ENCODE results near the gene WIPF2. TPM values are rescaled to one million over a fixed set of nuclear protein-coding genes. Genes with fewer than 3 reads are reported as not detected.
"Not testable (repeated sequence)": the region's sequence is repeated elsewhere in the genome, so short reads cannot be mapped to it uniquely, and the experiment has no call there.

WIPF2 gene
- total and polyA plus RNA-seq, 2 donors (not counting 1 experiment from before 2014, with no cell fraction given): 7.7 to 48.4 TPM

- Histone ChIP-seq H3K9ac (ENCODE audit: low read length) (no peak overlapping the region), H3K27me3 (replicated peaks in 1 of 4; ENCODE audit: control extremely low read depth in 1 of 4, control insufficient read depth in 3 of 4, insufficient read depth in 4 of 4, low read length in 3 of 4) (peaks cover 0 to 8% (median 0%) of the 10 kb centered on the region in 4 experiments), H3K36me3 (replicated peaks in 1 of 2; ENCODE audit: control extremely low read depth in 1 of 2, control insufficient read depth in 1 of 2, extremely low read depth in 1 of 2, insufficient read depth in 2 of 2, low read length in 1 of 2) (no peaks in the 10 kb centered on the region), H3K27ac (ENCODE audit: low read length in 2 of 2) (no peak overlapping the region), H3K4me3 (ENCODE audit: control extremely low read depth in 1 of 5, extremely low read depth in 1 of 5, insufficient read depth in 1 of 5, low read depth in 2 of 5, low read length in 4 of 5) (no peak overlapping the region), H3K79me2 (ENCODE audit: control insufficient read depth, insufficient read depth, low read length) (no peaks in the 10 kb centered on the region), H3K4me2 (replicated peaks; ENCODE audit: low read depth, low read length, poor library complexity, severe bottlenecking) (no peak overlapping the region), H3K9me3 (ENCODE audit: control extremely low read depth in 1 of 3, control insufficient read depth in 2 of 3, insufficient read depth in 1 of 3, low read length in 2 of 3) (peaks cover 0 to 8% (median 0%) of the 10 kb centered on the region in 3 donors), H2AFZ (ENCODE audit: insufficient read depth, low read depth, low read length, poor library complexity, severe bottlenecking) (no peak overlapping the region), H3K4me1 (ENCODE audit: control insufficient read depth in 2 of 2, insufficient read depth in 2 of 2, low read length in 2 of 2) (no peaks in the 10 kb centered on the region), H4K20me1 (ENCODE audit: control insufficient read depth, insufficient read depth, low read length, poor library complexity, severe bottlenecking) (no peaks in the 10 kb centered on the region)
- CTCF ChIA-PET: interaction anchor here (0.5 to 3.5 kb wide), 12 partner anchors 10 to 157 kb away, joined by 3 to 24 read pairs (median 4); partner anchors contain the start of gene CDC6
- POLR2A ChIA-PET: interaction anchor here (0.5 kb wide), 1 partner anchor 1880 kb away, joined by 5 read pairs; no protein-coding TSS in a partner anchor
- no peak for TF ChIP-seq CTCF (IDR thresholded peaks at IDR 0.05)
- Mint-ChIP-seq H3K27ac (no peak overlapping the region), H3K27me3 (peaks cover 13% of the 10 kb centered on the region), H3K9me3 (ENCODE audit: insufficient read depth) (no peaks in the 10 kb centered on the region), H3K4me3 (no peak overlapping the region), H3K4me1 (no peaks in the 10 kb centered on the region)
- intact Hi-C loops (cut with micrococcal nuclease): no loop called here
- WGBS (ENCODE audit: insufficient coverage): 75% methylated on average over 5 of the region's 5 CpGs
- DNase-seq (no peak), ATAC-seq (ENCODE audit: low read depth) (no peak)
Observed at GRCh38 chr17:40198576-40198975, 20.5 kb upstream of the WIPF2 start.

- no peak overlapping the region for H3K4me3 ChIP-seq (ENCODE audit: control extremely low read depth in 1 of 5, extremely low read depth in 1 of 5, insufficient read depth in 1 of 5, low read depth in 2 of 5, low read length in 4 of 5)
- H3K9ac ChIP-seq (ENCODE audit: low read length): no peak overlapping the region
- H2AFZ ChIP-seq (ENCODE audit: insufficient read depth, low read depth, low read length, poor library complexity, severe bottlenecking): no peak overlapping the region
- no peaks in the 10 kb centered on the region for H3K79me2 ChIP-seq (ENCODE audit: control insufficient read depth, insufficient read depth, low read length)
- H3K4me3 Mint-ChIP-seq: no peak overlapping the region
- H3K4me1 Mint-ChIP-seq: no peaks in the 10 kb centered on the region
- H3K27ac ChIP-seq (ENCODE audit: low read length in 2 of 2): no peak overlapping the region
- no peaks in the 10 kb centered on the region for H3K4me1 ChIP-seq (ENCODE audit: control insufficient read depth in 2 of 2, insufficient read depth in 2 of 2, low read length in 2 of 2)
- WGBS (ENCODE audit: insufficient coverage): 78% methylated on average over 4 of the region's 4 CpGs
- peaks cover 9% of the 10 kb centered on the region for H3K27me3 Mint-ChIP-seq
- no peaks in the 10 kb centered on the region for H4K20me1 ChIP-seq (ENCODE audit: control insufficient read depth, insufficient read depth, low read length, poor library complexity, severe bottlenecking)
- no peak for ATAC-seq (ENCODE audit: low read depth)
- no peak for DNase-seq
- H3K27ac Mint-ChIP-seq: no peak overlapping the region
- TF ChIP-seq CTCF (IDR thresholded peaks at IDR 0.05) (no peak), EZH2 (IDR thresholded peaks at IDR 0.05; ENCODE audit: borderline replicate concordance, insufficient read depth, low read depth, low read length, poor library complexity, severe bottlenecking) (no peak)
- no peak overlapping the region for H3K4me2 ChIP-seq (replicated peaks; ENCODE audit: low read depth, low read length, poor library complexity, severe bottlenecking)
- intact Hi-C loops (cut with micrococcal nuclease): loop anchor here (2.0 to 5.0 kb wide), 2 partner anchors 16 to 154 kb away; partner anchors contain the start of gene WIPF2
- CTCF ChIA-PET: interaction anchor here (0.6 to 2.4 kb wide), 12 partner anchors 13 to 345 kb away, joined by 3 to 18 read pairs (median 4); partner anchors contain the start of gene WIPF2
- no peaks in the 10 kb centered on the region for H3K36me3 ChIP-seq (replicated peaks in 1 of 2; ENCODE audit: control extremely low read depth in 1 of 2, control insufficient read depth in 1 of 2, extremely low read depth in 1 of 2, insufficient read depth in 2 of 2, low read length in 1 of 2)
- H3K9me3 ChIP-seq (ENCODE audit: control extremely low read depth in 1 of 3, control insufficient read depth in 2 of 3, insufficient read depth in 1 of 3, low read length in 2 of 3): peaks cover 0 to 2% (median 0%) of the 10 kb centered on the region in 3 donors
- peaks cover 0 to 4% (median 0%) of the 10 kb centered on the region in 4 experiments for H3K27me3 ChIP-seq (replicated peaks in 1 of 4; ENCODE audit: control extremely low read depth in 1 of 4, control insufficient read depth in 3 of 4, insufficient read depth in 4 of 4, low read length in 3 of 4)
- H3K9me3 Mint-ChIP-seq (ENCODE audit: insufficient read depth): no peaks in the 10 kb centered on the region
- POLR2A ChIA-PET: interaction anchor here (0.7 kb wide), 1 partner anchor 47 kb away, joined by 6 read pairs; no protein-coding TSS in a partner anchor
Observed at GRCh38 chr17:40203131-40203530, 16.0 kb upstream of the WIPF2 start.

GRCh38 chr17:40206193-40206592 lies 12.9 kb upstream of the WIPF2 start:
- H3K4me1 Mint-ChIP-seq; H3K4me2 ChIP-seq (replicated peaks; ENCODE audit: low read depth, low read length, poor library complexity, severe bottlenecking); H3K9me3 ChIP-seq (ENCODE audit: control extremely low read depth in 1 of 3, control insufficient read depth in 2 of 3, insufficient read depth in 1 of 3, low read length in 2 of 3); H4K20me1 ChIP-seq (ENCODE audit: control insufficient read depth, insufficient read depth, low read length, poor library complexity, severe bottlenecking); POLR2A ChIA-PET; H3K4me3 ChIP-seq (ENCODE audit: control extremely low read depth in 1 of 5, extremely low read depth in 1 of 5, insufficient read depth in 1 of 5, low read depth in 2 of 5, low read length in 4 of 5); H3K36me3 ChIP-seq (replicated peaks in 1 of 2; ENCODE audit: control extremely low read depth in 1 of 2, control insufficient read depth in 1 of 2, extremely low read depth in 1 of 2, insufficient read depth in 2 of 2, low read length in 1 of 2); H3K9ac ChIP-seq (ENCODE audit: low read length); H3K4me1 ChIP-seq (ENCODE audit: control insufficient read depth in 2 of 2, insufficient read depth in 2 of 2, low read length in 2 of 2); H3K4me3 Mint-ChIP-seq; intact Hi-C loops (cut with micrococcal nuclease); H3K79me2 ChIP-seq (ENCODE audit: control insufficient read depth, insufficient read depth, low read length); CTCF ChIA-PET; H3K27ac Mint-ChIP-seq; ATAC-seq (ENCODE audit: low read depth); H2AFZ ChIP-seq (ENCODE audit: insufficient read depth, low read depth, low read length, poor library complexity, severe bottlenecking); DNase-seq; H3K9me3 Mint-ChIP-seq (ENCODE audit: insufficient read depth); H3K27ac ChIP-seq (ENCODE audit: low read length in 2 of 2); H3K27me3 ChIP-seq (replicated peaks in 1 of 4; ENCODE audit: control extremely low read depth in 1 of 4, control insufficient read depth in 3 of 4, insufficient read depth in 4 of 4, low read length in 3 of 4): not testable (repeated sequence)
- 79% methylated on average over 4 of the region's 8 CpGs for WGBS (ENCODE audit: insufficient coverage)
- H3K27me3 Mint-ChIP-seq: peaks cover 12% of the 10 kb centered on the region
